Skeletal muscle satellite cell (primary cell): ENCODE data around the gene TFF2.

Source experiments
- H3K27me3 ChIP-seq: 2 replicates; pipeline ENCODE4 v1.7.0; 2013; ENCODE audit warnings: low read length; ENCODE audit not compliant: control insufficient read depth, insufficient read depth
- H3K36me3 ChIP-seq: 2 replicates; pipeline ENCODE4 v1.7.0; 2013; ENCODE audit warnings: mild to moderate bottlenecking, control low read depth, low read length; ENCODE audit not compliant: insufficient read depth
- H3K4me1 ChIP-seq: 2 replicates; pipeline ENCODE4 v1.7.0; 2013; ENCODE audit warnings: low read length; ENCODE audit not compliant: control insufficient read depth, insufficient read depth
- H3K4me2 ChIP-seq: 2 replicates; pipeline ENCODE4 v1.7.0; 2013; ENCODE audit warnings: mild to moderate bottlenecking, low read length
- H3K4me3 ChIP-seq: 2 replicates; pipeline ENCODE4 v1.7.0; 2013; ENCODE audit warnings: low read length
- H3K9ac ChIP-seq: 2 replicates; pipeline ENCODE4 v1.7.0; 2013; ENCODE audit warnings: mild to moderate bottlenecking, low read depth, low read length, moderate library complexity
- H3K9me3 ChIP-seq: replicated peaks from 2 replicates; pipeline ENCODE4 v1.7.0; 2013; ENCODE audit warnings: mild to moderate bottlenecking, control low read depth, low read length

Gene TFF2

DNA sequence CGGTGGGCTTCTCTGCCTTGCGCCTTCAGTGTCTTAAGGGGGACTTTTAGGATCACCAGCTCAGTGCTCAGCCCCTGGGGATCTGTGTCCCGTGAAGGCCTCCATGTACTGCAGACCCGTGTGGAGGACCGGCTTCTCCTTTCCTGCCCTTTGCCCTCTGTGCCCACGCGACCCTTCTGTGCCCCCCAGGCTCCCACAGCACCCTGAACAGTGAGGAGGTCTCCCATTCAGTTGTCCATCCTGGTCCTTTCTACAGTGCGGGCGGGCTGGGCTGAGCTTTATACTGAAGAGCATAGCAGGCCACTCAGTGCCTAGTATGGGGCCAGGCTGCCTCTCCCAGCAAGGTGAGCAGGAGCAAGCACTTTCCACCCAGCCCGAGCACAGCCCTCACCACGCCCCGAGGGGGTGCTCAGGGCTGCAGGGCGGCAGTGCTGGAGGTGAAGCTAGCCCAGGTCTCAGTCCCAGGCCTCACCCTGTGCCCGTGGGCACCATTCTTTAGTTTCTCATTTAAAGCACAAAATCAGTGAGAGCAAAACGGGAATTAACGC is 23.2 kb upstream of the TFF2 start:
- Histone ChIP-seq H3K9me3 (no peaks in the 10 kb centered on the region), H3K27me3 (no peaks in the 10 kb centered on the region), H3K36me3 (no peaks in the 10 kb centered on the region), H3K4me1 (no peaks in the 10 kb centered on the region), H3K4me2 (no peak overlapping the region), H3K9ac (no peak overlapping the region), H3K4me3 (no peak overlapping the region)

DNA sequence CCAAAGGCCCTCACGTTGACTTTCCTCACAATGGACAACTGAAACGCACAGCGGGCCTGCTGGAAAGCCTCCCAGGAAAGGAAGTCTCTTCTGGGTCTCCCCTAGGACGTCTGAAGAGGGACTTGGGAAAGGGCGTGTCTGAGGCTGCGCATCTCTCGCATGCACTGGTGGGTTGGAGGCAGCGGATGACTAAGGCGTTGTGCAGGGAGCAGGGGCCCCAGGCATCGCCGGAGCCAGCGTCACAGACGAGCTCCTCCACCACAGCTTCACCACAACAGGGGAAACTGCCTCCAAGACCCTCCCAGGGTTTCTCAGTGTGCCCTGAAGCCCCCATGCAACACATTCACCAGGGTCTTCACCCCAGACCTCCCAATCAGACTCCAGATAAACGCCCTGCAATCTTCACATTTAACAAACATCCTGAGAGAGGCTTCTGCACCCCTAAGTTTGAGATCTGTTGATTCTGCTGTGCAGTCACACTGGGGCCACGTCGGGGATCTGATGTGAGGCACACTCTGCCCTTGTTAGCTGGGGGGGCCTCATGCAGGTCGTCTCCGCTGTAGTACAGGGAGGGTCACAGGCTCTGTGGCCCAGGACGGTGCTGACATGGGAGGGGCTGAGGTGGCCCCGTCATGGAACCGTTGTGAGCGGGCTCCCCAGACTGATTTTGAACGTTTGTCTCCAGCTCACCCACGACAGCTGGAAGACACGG is 22.6 kb upstream of the TFF2 start:
- Histone ChIP-seq H3K4me3 (no peak overlapping the region), H3K4me1 (no peaks in the 10 kb centered on the region), H3K4me2 (no peak overlapping the region), H3K9me3 (no peaks in the 10 kb centered on the region), H3K9ac (no peak overlapping the region), H3K36me3 (no peaks in the 10 kb centered on the region), H3K27me3 (no peaks in the 10 kb centered on the region)

DNA sequence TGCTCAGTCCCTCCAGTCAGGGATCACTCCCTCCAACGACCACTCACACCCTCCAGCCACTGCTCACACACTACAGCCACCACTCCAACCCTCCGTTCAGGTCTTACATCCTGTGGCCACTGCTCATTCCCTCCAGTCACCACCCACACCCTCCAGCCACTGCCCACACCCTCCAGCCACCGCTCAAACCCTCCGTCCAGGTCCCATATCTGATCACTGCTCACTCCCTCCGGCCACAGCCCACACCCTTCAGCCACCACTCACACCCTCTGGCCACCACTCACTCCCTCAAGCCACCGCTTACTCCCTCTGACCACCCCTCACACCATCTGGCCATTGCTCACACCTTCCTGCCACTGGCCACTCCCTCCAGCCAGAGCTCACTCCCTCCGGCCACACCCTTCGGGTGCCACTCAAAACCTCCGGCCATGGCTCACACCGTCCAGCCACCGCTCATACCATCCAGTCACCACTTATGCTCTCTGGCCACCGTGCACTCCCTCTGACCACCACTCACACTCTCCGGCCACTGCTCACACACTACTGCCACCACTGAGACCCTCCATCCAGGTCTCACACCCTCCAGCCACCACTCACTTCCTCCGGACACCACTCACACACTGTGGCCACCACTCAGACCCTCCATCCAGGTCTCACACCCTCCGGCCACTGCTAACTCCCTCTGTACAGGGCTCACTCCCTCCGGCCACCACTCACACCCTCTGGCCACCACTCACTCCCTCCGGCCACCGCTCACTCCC is 20.3 kb upstream of the TFF2 start:
- Histone ChIP-seq H3K4me3 (no peak overlapping the region), H3K9me3 (no peaks in the 10 kb centered on the region), H3K4me1 (no peaks in the 10 kb centered on the region), H3K36me3 (no peaks in the 10 kb centered on the region), H3K9ac (no peak overlapping the region), H3K4me2 (no peak overlapping the region), H3K27me3 (no peaks in the 10 kb centered on the region)

DNA sequence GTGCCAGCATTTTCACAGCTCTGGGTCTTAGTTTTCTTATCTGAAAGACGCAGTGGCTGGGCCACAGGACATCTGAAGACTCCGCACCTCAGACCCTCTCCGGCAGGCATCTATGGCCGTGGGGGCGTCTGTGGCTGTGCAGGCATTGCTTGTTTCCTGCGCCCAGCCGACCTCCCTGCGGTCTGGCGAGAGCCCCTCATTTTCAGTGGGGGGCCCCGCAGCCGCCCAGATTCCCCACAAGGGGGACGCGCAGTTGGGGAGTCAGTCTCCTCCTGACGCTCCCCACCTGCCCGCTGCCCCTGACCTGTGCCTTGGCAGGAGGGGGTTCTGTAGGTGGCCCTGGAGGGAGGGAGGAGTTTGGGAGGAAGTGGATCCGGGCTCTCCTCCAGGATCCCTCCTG is 19.0 kb upstream of the TFF2 start:
- H3K4me1 ChIP-seq = no peaks in the 10 kb centered on the region
- H3K4me3 ChIP-seq = no peak overlapping the region
- no peaks in the 10 kb centered on the region for H3K36me3 ChIP-seq
- no peak overlapping the region for H3K9ac ChIP-seq
- H3K9me3 ChIP-seq = no peaks in the 10 kb centered on the region
- no peaks in the 10 kb centered on the region for H3K27me3 ChIP-seq
- H3K4me2 ChIP-seq = no peak overlapping the region

DNA sequence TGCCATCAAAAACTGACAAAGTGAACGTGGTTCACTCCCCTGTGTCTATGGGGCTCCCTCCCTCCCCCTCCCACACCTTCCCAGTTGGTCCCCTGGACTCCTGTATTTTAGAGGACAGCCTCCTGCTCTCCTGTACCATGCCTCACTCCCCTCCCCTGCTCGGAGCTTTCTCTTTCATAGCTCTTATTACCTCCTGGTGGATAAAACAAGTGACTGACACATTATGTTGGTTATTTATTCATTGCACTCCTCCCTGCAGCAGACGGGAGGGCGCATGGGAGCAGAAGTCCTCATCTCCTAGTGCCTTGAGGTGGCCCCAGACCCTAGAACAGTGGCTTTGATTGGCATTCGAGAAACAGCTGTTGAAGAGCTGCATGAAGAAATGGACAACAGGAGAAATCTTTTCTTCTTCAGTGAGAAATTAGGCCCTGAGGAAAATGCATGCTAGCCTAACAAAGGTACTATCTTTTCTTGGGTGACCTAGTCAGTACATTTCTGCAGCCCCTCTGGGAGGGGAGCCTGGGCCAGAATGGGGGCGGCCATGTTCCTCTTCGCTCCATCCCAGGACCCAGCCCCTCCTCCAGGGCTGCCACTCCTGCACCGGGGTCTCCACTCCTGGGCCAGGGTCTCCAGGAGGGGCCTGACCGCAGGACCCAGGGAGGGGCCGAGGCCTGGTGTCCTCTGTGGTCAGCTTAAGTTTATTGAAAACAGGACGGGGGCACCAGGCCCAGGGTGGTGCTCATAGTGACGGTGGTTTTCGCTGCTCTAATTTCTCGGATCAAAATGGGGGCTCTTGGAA is 16.8 kb upstream of the TFF2 start:
- no peaks in the 10 kb centered on the region for H3K9me3 ChIP-seq
- H3K4me1 ChIP-seq = no peaks in the 10 kb centered on the region
- H3K36me3 ChIP-seq = no peaks in the 10 kb centered on the region
- no peak overlapping the region for H3K4me3 ChIP-seq
- H3K4me2 ChIP-seq = no peak overlapping the region
- H3K9ac ChIP-seq = no peak overlapping the region
- no peaks in the 10 kb centered on the region for H3K27me3 ChIP-seq

DNA sequence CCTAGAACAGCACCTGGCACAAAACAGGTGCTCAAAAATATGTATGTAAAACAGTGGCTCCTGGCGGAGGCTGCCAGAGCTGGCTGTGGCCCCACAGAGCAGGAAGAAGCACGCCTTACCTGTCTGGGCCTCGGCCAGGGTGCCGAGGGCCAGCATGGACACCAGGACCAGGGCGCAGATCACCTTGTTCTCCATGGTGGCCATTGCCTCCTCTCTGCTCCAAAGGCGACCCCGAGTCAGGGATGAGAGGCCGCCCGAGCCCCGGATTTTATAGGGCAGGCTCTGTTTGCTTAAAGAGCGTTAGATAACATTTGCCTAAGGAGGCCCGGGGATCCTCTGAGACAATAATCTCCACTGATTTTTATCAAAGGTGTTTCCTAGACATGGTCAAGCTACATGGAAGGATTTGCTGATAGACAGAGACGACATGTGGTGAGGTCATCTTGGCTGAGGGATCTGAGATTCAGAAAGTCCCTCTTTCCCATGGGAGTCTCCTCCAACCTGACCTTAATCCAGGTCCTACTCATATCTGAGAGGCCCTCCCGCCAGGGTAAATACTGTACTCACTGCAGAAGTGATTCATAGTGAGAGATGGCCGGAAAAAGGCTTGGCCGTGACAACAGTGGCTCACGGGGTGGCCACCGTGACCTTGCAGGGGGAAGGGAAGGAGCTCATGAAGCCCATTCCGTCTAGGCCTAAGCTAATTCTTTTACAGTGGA is 15.7 kb upstream of the TFF2 start, which contains the start of gene TFF1:
TFF1 (minus strand) TSS at position 244 of the 719 bp plus-strand sequence; CDS start at position 204, 40 bp downstream.
- Histone ChIP-seq H3K4me1 (no peaks in the 10 kb centered on the region), H3K9me3 (no peaks in the 10 kb centered on the region)

DNA sequence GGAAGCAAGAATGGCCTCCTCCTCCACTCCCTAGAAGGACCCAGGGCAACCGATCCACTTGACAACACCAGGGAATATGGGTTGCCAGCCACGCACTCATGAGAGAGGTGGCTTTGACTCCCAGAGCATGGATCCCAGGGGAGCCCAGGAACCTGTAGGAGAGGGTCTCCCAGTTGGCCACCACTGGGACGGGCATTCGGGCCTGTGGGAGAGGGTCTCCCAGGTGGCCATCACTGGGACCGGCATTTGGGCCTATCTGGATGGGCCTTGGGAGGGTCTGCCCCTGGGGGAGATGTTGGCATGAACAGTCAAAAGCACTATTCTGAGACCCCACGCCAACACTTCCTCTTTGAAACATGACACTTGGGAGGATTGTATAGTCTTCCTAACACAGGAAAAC is 15.0 kb upstream of the TFF2 start:
- Histone ChIP-seq H3K4me2 (no peak overlapping the region), H3K9me3 (no peaks in the 10 kb centered on the region), H3K9ac (no peak overlapping the region)

More for the DNA sequence above, 15.7 kb upstream of the TFF2 start, which contains the start of gene TFF1:
- H3K27me3 ChIP-seq = peaks cover 2% of the 10 kb centered on the region
- H3K9ac ChIP-seq = no peak within 1 kb of the TSS
- no peaks in the 10 kb centered on the region for H3K36me3 ChIP-seq
- no peak within 1 kb of the TSS for H3K4me2 ChIP-seq
- no peak within 1 kb of the TSS for H3K4me3 ChIP-seq

DNA sequence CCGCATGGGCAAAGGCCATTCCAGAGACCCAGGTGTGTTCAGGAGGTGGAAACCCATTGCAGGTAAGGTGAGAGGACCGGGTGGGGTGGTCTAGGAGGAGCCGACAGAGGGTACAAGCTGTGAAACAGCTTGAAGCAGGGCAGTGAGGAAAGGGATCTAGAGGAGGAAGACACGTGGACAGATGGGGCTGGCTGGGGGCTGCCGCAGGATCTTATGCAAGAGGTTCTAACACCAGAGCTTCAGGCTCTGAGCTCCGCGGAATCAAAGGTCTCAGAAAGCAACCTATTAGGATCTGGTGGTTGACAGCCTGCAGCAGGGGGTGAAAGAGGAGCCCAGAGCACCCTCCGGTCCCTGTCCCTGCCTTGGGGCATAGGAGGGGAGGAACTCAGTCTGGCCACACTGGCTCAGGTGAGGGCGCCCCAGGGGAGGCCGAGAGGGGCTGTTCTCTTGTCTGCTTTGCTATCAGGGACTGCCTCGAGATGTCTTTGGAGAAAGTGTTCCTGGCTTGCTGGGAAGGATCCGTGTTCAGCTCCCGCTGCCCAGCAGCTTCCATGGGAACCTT is 13.6 kb upstream of the TFF2 start:
- no peaks in the 10 kb centered on the region for H3K36me3 ChIP-seq
- no peak overlapping the region for H3K4me2 ChIP-seq
- no peak overlapping the region for H3K9ac ChIP-seq
- H3K27me3 ChIP-seq = peaks cover 2% of the 10 kb centered on the region
- no peak overlapping the region for H3K4me3 ChIP-seq
- H3K4me1 ChIP-seq = no peaks in the 10 kb centered on the region
- no peaks in the 10 kb centered on the region for H3K9me3 ChIP-seq

More for the DNA sequence above, 15.0 kb upstream of the TFF2 start:
- Histone ChIP-seq H3K4me3 (no peak overlapping the region), H3K4me1 (no peaks in the 10 kb centered on the region), H3K36me3 (no peaks in the 10 kb centered on the region), H3K27me3 (peaks cover 2% of the 10 kb centered on the region)

DNA sequence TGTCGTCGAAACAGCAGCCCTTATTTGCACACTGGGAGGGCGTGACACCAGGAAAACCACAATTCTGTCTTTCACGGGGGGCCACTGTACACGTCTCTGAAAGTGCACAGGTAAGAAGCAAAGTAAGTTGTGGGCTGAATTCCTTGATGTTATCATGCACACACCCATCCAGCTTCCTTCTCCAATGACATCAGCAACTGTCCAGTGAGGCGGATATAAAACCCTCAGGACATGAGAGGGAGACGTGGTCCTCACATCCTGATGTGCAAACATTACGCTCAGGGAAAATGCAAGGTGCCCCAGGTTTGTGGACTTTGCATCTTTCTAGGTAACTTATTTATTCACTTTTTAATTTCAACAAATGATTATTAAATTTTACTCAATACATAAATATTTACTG is 12.5 kb upstream of the TFF2 start:
- Histone ChIP-seq H3K36me3 (no peaks in the 10 kb centered on the region), H3K4me1 (no peaks in the 10 kb centered on the region), H3K4me2 (no peak overlapping the region), H3K4me3 (no peak overlapping the region), H3K9me3 (no peaks in the 10 kb centered on the region), H3K9ac (no peak overlapping the region), H3K27me3 (peaks cover 2% of the 10 kb centered on the region)

DNA sequence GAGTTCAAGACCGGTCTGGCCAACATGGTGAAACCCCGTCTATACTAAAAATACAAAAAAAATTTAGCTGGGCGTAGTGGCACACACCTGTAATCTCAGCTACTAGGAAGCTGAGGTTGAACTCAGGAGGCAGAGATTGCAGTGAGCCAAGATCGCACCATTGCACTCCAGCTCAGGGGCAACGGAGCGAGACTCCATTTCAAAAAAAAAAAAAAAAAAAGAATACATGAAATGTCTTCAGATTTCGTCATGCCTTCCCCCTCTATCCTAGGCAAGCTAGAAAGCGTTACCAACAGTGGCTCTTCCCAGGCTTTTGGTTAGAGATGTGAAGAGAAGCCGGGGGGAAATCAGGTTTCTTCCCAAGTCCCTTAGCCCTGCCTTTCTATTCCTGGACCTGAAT is 11.9 kb upstream of the TFF2 start:
- Histone ChIP-seq H3K9me3 (no peaks in the 10 kb centered on the region), H3K4me3 (no peak overlapping the region), H3K4me1 (no peaks in the 10 kb centered on the region), H3K4me2 (no peak overlapping the region), H3K27me3 (peaks cover 2% of the 10 kb centered on the region), H3K9ac (no peak overlapping the region), H3K36me3 (no peaks in the 10 kb centered on the region)
